Measurements from ENCODE around the gene ELP5.

GRCh38 chr17:7263801-7264078 is 11.7 kb downstream of the ELP5 start:
- TF ChIP-seq CTCF (IDR thresholded peaks at IDR 0.05), result no peak
- no peak for TF ChIP-seq POLR2A (IDR thresholded peaks at IDR 0.05)

Data from testis (tissue), 2 donors.